DMS79 (cell line): Measurements from ENCODE around the gene GIT2.
A peak's percentile ranks its signal among the peaks of the same experiment; 100 is the strongest.

ENCODE experiments used
- DNase-seq: peaks from one replicate; lab custom pipeline; 2025; lab: John Stamatoyannopoulos, UW

Gene GIT2

DNA sequence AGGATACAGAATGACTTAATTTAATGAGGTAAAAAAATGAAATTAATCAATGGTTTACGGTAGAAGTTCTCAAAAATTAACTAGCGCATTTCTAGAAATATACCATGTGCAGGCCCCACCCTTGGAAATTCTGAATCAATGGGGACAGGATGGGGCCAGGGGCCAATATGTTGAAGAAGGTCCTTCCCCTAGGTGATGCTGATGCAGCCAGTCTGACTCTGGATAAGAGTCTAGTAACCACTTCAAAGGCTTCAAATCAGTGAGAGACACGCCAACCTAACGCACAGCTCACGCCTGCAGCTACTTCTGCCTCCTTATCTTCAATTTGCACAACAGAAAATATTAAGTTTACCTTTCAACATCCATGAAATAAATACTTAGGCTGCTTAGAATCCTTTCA lies 14.9 kb downstream of the GIT2 start:
- no peak for DNase-seq

DNA sequence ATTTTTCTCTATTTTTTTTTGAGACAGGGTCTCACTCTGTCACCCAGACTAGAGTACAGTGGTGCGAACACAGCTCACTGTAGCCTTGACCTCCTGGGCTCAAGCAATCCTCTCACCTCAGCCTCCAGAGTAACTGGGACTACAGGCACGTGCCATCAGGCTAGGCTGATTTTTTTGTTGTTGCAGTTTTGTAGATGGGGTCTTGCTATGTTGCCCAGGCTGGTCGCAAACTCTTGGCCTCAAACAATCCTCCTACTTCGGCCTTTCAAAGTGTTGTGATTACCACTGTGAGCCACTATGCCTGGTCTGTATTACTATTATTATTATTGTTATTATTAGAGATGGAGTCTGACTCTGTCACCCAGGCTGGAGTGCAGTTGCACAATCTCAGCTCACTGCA lies 23.3 kb downstream of the GIT2 start:
- no peak for DNase-seq

GRCh38 chr12:109968801-109969200 lies 27.4 kb downstream of the GIT2 start:
- no peak for DNase-seq

- no peak for DNase-seq
These were observed 28.1 kb downstream of the GIT2 start for GRCh38 chr12:109968032-109968420.

- no peak for DNase-seq
These were observed 28.7 kb downstream of the GIT2 start for GRCh38 chr12:109967383-109968031.

- no peak for DNase-seq
These were observed 29.6 kb downstream of the GIT2 start for GRCh38 chr12:109966546-109966945.

GRCh38 chr12:109963743-109964429 lies 32.3 kb downstream of the GIT2 start:
- no peak for DNase-seq

- no peak for DNase-seq
These were observed 32.8 kb downstream of the GIT2 start for GRCh38 chr12:109963330-109963729.

DNA sequence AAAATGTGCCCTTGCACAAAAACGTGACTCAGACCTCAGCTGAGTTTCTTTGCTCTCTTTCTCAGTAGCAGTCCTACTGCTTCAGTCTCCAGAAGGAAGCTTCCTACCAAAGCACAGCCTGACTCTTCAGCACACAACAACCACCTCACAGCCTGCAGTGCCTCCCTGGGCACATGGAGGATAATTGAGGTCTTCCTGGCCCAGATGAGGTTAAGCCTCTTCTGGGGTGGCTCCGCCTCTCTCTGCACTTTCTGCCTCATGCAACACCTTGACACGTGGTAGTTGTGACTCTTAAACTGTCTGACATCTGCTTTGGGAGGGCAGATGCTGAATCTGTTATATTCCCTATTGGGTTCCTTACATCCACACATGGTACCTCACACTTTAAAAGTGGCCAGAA lies 33.8 kb downstream of the GIT2 start:
- DNase-seq = no peak

DNA sequence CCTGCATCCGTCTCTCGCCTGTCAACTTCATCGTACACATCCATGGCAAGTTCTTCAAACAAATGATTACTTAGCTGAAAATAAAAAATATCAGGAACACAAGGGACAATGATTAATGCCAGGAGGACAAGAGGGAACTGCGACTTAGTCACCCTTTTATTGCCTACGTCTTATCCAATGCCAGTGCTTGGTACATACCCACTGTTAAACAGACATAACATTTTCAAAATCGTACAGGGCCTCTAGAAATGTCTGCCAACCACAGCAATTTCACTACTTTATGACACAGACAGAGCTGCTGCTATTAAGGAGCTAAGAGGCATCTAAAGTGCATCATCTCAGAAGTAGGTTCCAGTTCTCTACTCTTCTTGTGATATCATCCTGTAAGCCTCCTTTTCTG lies 34.6 kb downstream of the GIT2 start:
- DNase-seq = no peak

- DNase-seq = no peak
These were observed 35.0 kb downstream of the GIT2 start for GRCh38 chr12:109961201-109961600.

DNA sequence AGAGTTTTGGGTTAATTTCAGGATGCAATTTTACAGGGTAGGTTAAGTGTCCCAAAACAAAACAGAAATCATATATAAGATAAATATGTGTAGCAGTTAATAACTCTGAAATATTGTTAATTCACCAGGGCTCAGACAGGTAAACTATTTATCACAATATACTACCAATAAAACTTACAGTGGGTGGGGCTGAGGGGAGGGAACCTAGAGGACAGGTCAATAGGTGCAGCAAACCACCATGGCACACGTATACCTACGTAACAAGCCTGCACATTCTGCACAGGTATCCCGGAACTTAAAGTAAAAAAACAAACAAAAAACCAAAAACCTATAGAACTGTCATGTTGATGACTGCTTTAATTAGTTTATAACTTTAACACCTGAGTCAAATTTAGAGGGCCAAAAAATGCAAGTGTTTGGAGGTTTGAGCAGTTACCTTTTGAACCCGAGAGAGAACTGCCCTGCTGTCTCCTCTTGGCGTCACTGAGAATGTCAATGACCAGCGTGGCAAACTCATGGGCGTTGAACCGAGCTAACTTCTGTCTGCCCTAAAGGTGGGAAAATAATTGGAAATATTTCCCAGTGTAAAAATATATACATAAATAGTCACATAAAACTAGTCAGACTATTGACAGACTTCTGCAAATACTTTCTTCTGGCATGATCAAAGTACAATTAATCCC lies 36.6 kb downstream of the GIT2 start:
- no peak for DNase-seq

GRCh38 chr12:109958374-109958773 lies 37.8 kb downstream of the GIT2 start:
- no peak for DNase-seq

DNA sequence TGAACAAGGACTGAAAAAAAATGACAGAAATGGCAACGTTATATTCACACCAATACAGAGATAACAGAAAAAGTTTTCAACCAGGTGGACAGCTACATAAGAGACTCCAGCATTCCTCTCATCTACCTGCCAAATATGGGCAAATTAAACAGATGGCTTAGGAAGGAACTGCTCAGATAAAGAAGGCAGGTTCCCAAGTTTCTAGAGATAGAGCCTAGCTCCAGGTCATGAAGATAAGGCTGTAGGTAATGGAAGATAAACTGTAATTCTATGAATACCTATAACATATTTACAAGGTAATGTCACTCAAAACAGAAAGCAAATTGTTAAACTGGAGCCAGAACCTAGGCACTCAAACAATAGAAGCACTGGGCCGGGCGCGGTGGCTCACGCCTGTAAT lies 42.5 kb downstream of the GIT2 start:
- DNase-seq = no peak

GRCh38 chr12:109952873-109953272 lies 43.3 kb downstream of the GIT2 start:
- DNase-seq = no peak

- DNase-seq = no peak
These were observed 43.9 kb downstream of the GIT2 start for GRCh38 chr12:109952160-109952858.

DNA sequence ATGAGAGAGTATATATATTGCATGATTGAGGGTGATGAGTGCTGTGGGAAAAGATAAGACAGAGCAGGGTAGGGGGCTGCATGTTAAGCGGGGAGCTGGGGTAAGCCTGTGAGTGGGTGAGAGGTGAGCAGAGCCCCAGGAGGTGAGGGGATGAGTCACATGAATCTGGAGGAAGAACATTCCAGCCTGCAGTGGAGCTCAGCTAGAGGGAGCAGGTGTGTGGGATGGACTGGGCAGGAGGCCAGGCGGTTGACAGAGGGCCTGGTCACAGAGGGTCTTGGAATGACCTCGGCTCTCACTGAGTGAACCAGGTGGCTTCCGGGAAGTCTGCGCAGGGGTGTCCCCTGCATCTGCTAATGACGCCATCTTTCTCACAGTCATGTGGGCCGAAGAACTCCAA lies 44.4 kb downstream of the GIT2 start:
- DNase-seq = no peak

DNA sequence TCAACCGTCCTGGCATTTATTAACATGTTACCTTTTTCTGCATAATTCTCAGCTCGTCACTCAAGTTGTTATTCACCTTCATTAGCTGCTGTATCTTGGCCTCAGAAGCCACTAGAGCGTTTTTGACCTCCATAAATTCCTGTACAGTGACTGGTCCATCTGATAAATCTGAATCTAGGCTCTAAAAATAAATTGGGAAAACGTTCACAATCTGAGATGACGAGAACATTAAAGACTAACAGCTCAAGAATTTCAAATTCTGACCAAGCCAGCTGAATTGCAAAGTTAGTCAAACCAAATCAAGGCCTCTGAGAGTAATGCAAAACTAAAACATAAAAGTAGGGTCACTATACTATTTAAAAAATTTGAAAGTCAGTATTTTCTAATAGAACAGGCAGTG lies 45.0 kb downstream of the GIT2 start:
- no peak for DNase-seq

DNA sequence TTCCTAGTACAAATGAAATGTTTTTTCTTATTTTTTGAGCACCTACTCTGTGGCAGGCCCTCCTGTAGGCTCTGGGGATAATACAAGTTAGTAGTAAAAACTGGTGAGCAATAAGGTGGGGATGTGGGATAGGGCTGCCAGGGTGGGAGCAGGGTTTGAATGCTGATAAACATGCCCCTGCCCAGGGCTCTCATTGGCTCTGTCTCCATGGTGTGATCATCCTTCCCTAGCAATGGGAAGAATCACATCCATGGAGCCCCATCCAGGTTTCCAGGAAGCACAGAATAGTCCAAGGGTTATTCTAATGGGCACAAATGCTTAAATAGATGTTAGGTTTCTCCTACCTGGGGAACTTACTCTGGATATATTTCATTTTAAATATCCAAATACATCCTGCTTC lies 45.5 kb downstream of the GIT2 start:
- no peak for DNase-seq

DNA sequence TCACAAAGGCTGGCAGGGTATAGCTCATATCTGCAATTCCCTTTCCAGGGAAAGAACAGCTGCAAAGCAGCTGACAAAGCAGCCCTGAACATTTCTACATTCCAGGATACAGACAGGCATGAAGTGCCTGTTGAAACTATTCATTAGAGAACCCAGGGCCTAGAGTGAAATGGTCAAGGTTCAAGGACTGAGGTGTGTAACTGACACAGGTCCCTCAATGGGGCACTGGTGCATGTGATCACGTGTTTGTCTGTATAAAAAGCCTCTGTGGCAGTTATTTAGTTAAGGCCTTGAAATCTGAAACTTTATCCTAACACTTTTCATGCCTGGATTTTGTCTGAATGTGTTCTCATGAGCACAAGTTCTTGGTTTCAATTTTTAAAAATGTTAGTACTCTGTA lies 47.1 kb downstream of the GIT2 start:
- peak; percentile 27 for DNase-seq

DNA sequence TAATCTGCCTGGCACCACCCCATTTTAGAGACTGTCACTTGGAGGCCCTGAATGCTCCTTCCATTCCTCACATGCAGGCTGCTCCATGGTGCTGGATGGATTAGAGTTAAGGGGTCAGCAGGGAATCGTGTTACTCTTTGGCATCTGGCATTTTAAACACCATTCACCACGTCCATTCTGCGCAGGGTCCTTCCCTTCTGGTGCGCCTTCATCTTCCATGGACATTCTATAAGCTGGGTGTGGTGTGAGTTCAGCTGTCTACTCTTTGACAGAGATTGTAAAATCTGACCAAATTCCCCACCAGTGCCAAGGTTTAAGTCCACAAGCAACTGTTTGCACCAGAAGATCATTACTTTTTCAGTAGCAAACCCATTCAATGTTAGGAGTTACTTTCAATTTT lies 47.8 kb downstream of the GIT2 start:
- DNase-seq = no peak

- DNase-seq = no peak
These were observed 48.6 kb downstream of the GIT2 start for GRCh38 chr12:109947521-109947920.

- no peak for DNase-seq
These were observed 49.3 kb downstream of the GIT2 start for GRCh38 chr12:109946913-109947312.
